Kidney epithelial cell (primary cell): Measurements from ENCODE around the gene RTN4. TPM values are rescaled to one million over a fixed set of nuclear protein-coding genes. Genes with fewer than 3 reads are reported as not detected.

Experiments
- DNase-seq: peaks from one replicate; pipeline ENCODE4 v3.0.0-alpha.2; 2010; ENCODE audit warnings: low read depth
- H3K27me3 ChIP-seq: 2 replicates; pipeline ENCODE4 v1.6.0; 2011; ENCODE audit warnings: low read length; ENCODE audit not compliant: control insufficient read depth, insufficient read depth
- H3K36me3 ChIP-seq: 2 replicates; pipeline ENCODE4 v1.5.1; 2011; ENCODE audit warnings: low read length; ENCODE audit not compliant: control insufficient read depth, insufficient read depth
- H3K4me3 ChIP-seq: 2 replicates; pipeline ENCODE4 v1.5.1; 2011; ENCODE audit warnings: low read depth, mild to moderate bottlenecking, control low read depth, low read length
- total RNA-seq: library from RNA; depleted of rRNA; stranded (reverse); fragments of >200 nt; gene quantifications from 2 replicates; pipeline ENCODE4 v1.2.3, GENCODE V29; 2015
- TF ChIP-seq, protein P1 (sequence below): IDR thresholded peaks from 2 replicates; pipeline ENCODE4 v1.5.1; 2011; ENCODE audit warnings: mild to moderate bottlenecking, moderate library complexity, low read length, control low read depth, inconsistent platforms; ENCODE audit not compliant: insufficient read depth, poor library complexity, severe bottlenecking

RTN4 gene
- total RNA-seq, 1 donor from 2014 or later, result 382 TPM

DNA sequence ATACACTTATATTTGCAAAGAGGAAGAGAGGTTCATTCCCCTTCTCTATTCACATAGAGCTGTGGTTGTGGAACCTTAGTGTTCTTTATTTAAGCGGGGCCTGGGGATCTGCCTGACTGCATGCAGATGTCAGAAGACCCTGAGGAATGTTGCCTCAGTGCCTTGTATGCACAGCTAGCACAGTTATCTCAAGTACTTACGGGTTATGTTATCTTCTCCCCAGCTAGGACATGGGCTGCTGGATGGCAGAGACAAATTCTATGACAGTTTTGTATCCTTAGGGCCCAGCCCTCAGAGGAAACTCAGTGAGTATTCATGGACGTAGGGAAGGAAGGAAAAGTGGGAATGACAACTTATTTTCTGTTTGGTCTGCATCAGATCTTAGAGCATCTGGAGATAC is 37.7 kb upstream of the RTN4 start:
- Histone ChIP-seq H3K36me3 (no peaks in the 10 kb centered on the region), H3K27me3 (no peaks in the 10 kb centered on the region), H3K4me3 (no peak overlapping the region)
- TF ChIP-seq, protein P1, sequence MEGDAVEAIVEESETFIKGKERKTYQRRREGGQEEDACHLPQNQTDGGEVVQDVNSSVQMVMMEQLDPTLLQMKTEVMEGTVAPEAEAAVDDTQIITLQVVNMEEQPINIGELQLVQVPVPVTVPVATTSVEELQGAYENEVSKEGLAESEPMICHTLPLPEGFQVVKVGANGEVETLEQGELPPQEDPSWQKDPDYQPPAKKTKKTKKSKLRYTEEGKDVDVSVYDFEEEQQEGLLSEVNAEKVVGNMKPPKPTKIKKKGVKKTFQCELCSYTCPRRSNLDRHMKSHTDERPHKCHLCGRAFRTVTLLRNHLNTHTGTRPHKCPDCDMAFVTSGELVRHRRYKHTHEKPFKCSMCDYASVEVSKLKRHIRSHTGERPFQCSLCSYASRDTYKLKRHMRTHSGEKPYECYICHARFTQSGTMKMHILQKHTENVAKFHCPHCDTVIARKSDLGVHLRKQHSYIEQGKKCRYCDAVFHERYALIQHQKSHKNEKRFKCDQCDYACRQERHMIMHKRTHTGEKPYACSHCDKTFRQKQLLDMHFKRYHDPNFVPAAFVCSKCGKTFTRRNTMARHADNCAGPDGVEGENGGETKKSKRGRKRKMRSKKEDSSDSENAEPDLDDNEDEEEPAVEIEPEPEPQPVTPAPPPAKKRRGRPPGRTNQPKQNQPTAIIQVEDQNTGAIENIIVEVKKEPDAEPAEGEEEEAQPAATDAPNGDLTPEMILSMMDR, result no peak
- no peak for DNase-seq

DNA sequence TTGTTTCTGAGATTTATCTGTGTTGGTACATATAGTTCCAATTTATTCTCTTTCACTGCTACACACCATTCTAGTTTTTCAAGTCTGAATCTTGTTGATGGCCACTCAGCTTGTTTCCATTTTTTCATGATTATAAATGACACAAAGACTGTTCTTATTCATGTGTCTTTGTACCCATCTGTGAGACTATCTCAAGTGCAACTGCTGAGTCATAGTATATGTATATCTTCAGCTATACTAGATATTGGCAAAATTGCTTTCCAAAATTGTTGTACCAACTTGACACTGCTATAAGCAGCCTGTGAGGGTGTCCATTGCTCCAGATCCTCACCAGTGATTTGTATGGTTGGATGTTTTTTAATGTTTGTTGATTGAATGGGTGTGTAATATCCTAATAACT is 37.2 kb upstream of the RTN4 start:
- DNase-seq, result no peak
- H3K36me3 ChIP-seq, result no peaks in the 10 kb centered on the region
- TF ChIP-seq, protein P1, result no peak
- no peaks in the 10 kb centered on the region for H3K27me3 ChIP-seq
- no peak overlapping the region for H3K4me3 ChIP-seq

DNA sequence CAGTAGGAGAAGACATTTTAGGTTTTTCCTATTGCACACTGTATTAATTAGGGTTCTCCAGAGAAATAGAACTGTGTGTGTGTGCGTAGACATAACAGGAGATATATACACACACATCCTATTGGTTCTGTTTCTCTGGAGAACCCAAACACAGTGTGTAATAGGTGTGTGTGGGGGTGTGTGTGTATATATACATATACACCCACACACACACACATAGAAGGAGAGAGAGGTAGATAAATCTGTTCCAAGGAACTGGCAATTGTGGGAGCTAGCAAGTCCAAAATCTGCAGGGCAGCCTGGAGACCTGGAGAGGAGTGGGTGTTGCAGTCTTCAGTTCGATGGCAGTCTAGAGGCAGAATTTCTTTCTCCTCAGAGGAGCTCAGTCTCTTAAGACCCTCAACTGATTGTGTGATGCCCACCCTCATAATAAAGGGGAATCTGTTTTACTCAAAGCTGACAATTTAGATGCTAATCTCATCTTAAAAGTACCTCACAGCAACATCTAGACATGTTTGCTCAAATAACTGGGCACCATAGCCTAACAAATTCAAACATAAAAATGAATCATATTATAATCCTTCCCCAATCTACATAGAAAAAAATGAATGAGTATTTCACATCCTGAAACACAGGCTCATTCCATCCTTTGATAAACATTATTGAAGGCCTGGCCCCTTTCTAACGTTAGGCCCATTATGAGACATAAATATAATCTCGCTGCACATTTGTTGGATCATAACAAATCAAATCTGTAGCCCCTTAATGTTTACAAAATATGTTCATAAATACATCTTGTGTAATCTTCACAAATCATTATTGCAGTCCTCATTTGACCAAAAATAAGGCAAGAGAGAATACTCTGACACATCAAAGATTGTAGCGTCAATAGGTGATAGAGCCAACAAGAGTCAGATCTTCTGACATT is 35.1 kb upstream of the RTN4 start:
- DNase-seq, result no peak
- TF ChIP-seq, protein P1, result no peak
- H3K4me3 ChIP-seq, result no peak overlapping the region
- no peaks in the 10 kb centered on the region for H3K36me3 ChIP-seq
- no peaks in the 10 kb centered on the region for H3K27me3 ChIP-seq

DNA sequence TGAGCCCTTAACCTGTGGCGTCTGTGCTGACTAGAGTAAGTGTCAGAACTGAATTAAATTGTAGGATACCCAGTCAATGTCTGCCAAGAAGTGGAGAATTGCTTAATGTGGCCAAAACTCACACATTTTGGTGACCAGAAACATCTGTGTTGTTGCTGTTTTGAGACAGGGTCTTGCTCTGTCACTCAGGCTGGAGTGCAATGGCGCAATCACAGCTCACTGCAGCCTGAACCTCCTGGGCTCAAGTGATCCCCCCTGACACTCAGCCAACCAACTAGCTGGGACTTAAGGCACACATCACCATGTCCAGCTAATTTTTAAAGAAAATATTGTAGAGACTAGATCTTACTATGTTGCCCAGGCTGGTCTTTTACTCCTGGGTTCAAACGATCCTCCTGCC is 34.4 kb upstream of the RTN4 start:
- H3K27me3 ChIP-seq, result no peaks in the 10 kb centered on the region

DNA sequence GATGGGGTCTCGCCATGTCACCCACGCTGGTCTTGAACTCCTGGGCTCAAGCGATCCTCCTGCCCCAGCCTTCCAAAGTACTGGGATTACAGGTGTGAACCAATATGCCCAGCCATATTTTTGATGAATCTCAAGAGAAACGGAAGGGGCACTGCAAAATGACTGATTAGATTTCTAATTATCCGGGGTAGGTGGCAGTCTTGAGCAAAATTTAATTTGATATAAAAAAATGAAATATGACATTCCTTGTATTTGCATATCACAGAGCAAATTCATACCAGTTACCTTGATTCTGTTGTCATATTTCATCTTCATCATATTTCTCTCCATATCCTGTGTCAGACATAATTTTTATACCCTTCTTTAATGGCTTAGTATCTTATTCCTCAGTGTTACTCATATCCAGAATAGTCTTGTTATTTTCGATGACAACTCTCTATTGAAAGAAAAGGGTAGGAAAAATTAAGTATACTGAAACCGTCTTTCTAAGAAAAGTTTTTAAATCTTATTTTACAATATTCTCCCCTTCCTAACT is 30.0 kb upstream of the RTN4 start:
- Histone ChIP-seq H3K36me3 (no peaks in the 10 kb centered on the region), H3K27me3 (no peaks in the 10 kb centered on the region), H3K4me3 (no peak overlapping the region)
- DNase-seq, result no peak
- TF ChIP-seq, protein P1, result no peak

More for the DNA sequence above, 34.4 kb upstream of the RTN4 start:
- H3K4me3 ChIP-seq, result no peak overlapping the region
- no peaks in the 10 kb centered on the region for H3K36me3 ChIP-seq
- no peak for DNase-seq
- TF ChIP-seq, protein P1, result no peak
